ENCODE results near the gene SPATA16.
"Not testable (repeated sequence)": the region's sequence is repeated elsewhere in the genome, so short reads cannot be mapped to it uniquely, and the experiment has no call there.

The SPATA16 gene

GRCh38 chr3:173001622-173002021 lies 139.4 kb downstream of the SPATA16 start:
- no peak for DNase-seq

GRCh38 chr3:173000553-173000952 lies 140.5 kb downstream of the SPATA16 start:
- no peak for DNase-seq

- DNase-seq = no peak
Measured at GRCh38 chr3:172993412-172993811, 147.6 kb downstream of the SPATA16 start.

GRCh38 chr3:172991424-172991996 lies 149.5 kb downstream of the SPATA16 start:
- DNase-seq = no peak

GRCh38 chr3:172989373-172989772 lies 151.7 kb downstream of the SPATA16 start:
- no peak for DNase-seq

GRCh38 chr3:172987273-172987672 lies 153.8 kb downstream of the SPATA16 start:
- DNase-seq = no peak

- DNase-seq = no peak
Measured at GRCh38 chr3:172984914-172985313, 156.1 kb downstream of the SPATA16 start.

GRCh38 chr3:172982736-172983364 lies 158.2 kb downstream of the SPATA16 start:
- no peak for DNase-seq

GRCh38 chr3:172981407-172981983 lies 159.5 kb downstream of the SPATA16 start:
- no peak for DNase-seq

DNA sequence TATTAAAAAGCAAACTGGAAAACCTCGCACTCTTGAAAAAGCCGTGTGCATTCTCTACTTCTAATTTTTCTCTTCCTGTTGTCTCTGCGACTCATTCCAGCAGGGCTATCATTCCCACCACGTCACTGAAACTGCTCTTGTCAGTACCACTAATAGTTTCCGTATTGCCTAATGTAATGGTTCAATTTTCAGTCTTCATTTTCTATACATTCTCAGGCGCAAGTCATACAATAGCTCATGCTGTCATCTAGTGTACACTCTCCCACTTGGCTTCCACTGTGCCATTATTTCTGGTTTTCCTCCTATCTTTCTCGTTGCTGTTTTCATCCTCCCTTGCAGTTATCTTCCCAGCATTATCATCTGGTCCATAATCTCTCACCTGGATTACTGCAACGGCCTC lies 160.2 kb downstream of the SPATA16 start:
- no peak for DNase-seq

DNA sequence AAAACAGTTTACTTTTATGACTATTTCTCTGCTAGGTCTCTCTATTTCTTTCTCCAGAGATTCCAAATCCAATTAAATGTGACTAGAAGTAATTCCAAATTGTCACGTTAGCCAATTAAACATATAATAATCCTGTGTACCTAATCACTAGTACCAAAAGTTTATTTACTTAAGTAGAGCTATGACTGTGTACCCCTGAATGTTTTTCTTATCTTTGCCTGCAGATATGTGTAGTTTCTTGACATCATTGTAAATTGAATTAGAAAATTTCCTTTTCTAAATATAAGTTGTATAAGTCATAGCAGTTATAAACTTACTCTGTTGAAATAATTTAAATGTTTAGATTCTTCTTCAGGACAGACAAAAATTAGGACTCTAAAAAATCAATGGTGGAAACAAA lies 163.3 kb downstream of the SPATA16 start:
- no peak for DNase-seq

- DNase-seq = no peak
Measured at GRCh38 chr3:172974969-172975368, 166.1 kb downstream of the SPATA16 start.

GRCh38 chr3:172973799-172974198 lies 167.2 kb downstream of the SPATA16 start:
- no peak for DNase-seq

GRCh38 chr3:172972717-172973116 lies 168.3 kb downstream of the SPATA16 start:
- DNase-seq = no peak

- no peak for DNase-seq
Measured at GRCh38 chr3:172972067-172972466, 169.0 kb downstream of the SPATA16 start.

- DNase-seq = no peak
Measured at GRCh38 chr3:172968646-172969045, 172.4 kb downstream of the SPATA16 start.

GRCh38 chr3:172965256-172965655 lies 175.8 kb downstream of the SPATA16 start:
- DNase-seq = no peak

DNA sequence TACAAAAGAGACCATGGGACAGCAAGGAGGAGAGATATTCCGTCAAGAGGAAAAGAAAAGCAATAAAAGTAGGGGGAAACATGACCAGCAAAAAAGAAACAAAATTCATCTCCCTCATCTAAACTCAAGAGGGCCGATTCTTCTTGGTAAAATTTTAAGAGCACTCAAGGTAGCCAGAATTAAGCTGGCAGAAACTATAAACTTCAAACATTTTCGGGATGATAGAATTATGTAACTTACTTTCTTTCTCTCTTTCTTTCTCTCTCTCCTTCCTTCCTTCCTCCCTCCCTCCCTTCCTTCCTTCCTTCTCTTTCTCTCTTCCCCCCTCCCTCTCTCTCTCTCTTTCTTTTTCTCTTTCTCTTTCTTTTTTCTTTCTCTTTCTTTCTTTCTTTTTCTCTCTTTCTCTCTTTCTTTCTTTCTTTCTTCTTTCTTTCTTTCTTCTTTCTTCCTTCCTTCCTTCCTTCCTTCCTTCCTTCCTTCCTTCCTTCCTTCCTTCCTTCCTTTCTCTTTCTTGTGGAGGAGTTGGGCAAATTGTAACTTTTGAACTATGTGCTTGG lies 180.3 kb downstream of the SPATA16 start:
- DNase-seq = not testable (repeated sequence)

- no peak for DNase-seq
Measured at GRCh38 chr3:172958565-172958964, 182.5 kb downstream of the SPATA16 start.

GRCh38 chr3:172953571-172953970 lies 187.5 kb downstream of the SPATA16 start:
- no peak for DNase-seq

DNA sequence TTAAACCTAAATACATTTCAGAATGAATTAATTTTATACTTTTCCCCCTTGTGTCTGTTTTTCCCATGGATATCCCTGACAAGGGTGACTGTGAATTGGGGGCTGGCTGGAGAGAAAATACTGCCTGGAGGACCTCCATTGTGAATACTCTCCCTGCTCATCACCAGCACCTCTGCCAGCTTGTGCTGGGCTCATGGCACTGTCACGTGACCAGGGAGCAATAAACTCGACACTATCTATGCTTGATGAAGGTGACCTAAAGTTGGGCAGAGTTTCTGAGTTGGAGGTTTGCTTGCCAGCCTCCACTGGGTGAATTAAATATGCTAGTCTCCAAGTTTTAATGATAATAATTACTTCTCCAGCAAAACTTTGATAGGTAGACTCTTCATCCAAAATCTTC lies 189.5 kb downstream of the SPATA16 start:
- DNase-seq = no peak

GRCh38 chr3:172946061-172946460 lies 195.0 kb downstream of the SPATA16 start:
- DNase-seq = no peak

- DNase-seq = no peak
Measured at GRCh38 chr3:172939651-172940293, 201.3 kb downstream of the SPATA16 start.

- no peak for DNase-seq
Measured at GRCh38 chr3:172938788-172939187, 202.2 kb downstream of the SPATA16 start.
